PC-9 (cell line): Measurements from ENCODE around the gene FGD6.

Source experiments
- CTCF ChIP-seq: fragments of 200-600 bp; sonication (generic); conservative IDR thresholded peaks from 2 replicates; pipeline ENCODE4 v1.6.1; 2017; ENCODE audit warnings: mixed run types, antibody characterized with exemption, mild to moderate bottlenecking, moderate library complexity
- EZH2 ChIP-seq: fragments of 200-600 bp; sonication (generic); IDR thresholded peaks from 2 replicates; pipeline ENCODE4 v1.8.0; 2017; ENCODE audit warnings: antibody characterized with exemption, low read depth

- TF ChIP-seq CTCF (no peak), EZH2 (no peak)
Observed at GRCh38 chr12:95124106-95124505, 93.2 kb downstream of the FGD6 start.
